Keratinocyte (primary cell): ENCODE data around the gene RBFA. TPM values are rescaled to one million over a fixed set of nuclear protein-coding genes. Genes with fewer than 3 reads are reported as not detected.
"Not testable (repeated sequence)": the region's sequence is repeated elsewhere in the genome, so short reads cannot be mapped to it uniquely, and the experiment has no call there.

Experiments
- DNase-seq: peaks from one replicate; pipeline ENCODE4 v3.0.0-alpha.2; 2011; ENCODE audit warnings: low read depth, missing footprints, low spot score
- FAIRE-seq: peaks from 2 replicates; lab custom pipeline; 2011; peaks lifted over from hg19 to GRCh38; lab: Jason Lieb, UNC
- H2AFZ ChIP-seq: 2 replicates; pipeline ENCODE4 v1.6.0; 2012; ENCODE audit warnings: low read length, control low read depth, inconsistent platforms; ENCODE audit not compliant: control insufficient read depth
- H3K27ac ChIP-seq: 2 replicates; pipeline ENCODE4 v1.5.1; 2011; ENCODE audit warnings: low read length; ENCODE audit not compliant: control insufficient read depth, insufficient read depth
- H3K27me3 ChIP-seq: 3 replicates; pipeline ENCODE4 v1.6.0; 2011; ENCODE audit warnings: low read length; ENCODE audit not compliant: control insufficient read depth, insufficient read depth; ENCODE audit errors: extremely low read depth
- H3K36me3 ChIP-seq, 2 experiments: 2 replicates in 1 of 2; 3 replicates in 1 of 2; pipeline ENCODE4 v1.5.1; 2011; ENCODE audit warnings: low read length in 2 of 2, mild to moderate bottlenecking in 1 of 2; ENCODE audit not compliant: control insufficient read depth in 2 of 2, insufficient read depth in 2 of 2; ENCODE audit errors: extremely low read depth in 1 of 2
- H3K4me1 ChIP-seq: 3 replicates; pipeline ENCODE4 v1.5.1; 2011; ENCODE audit warnings: low read length; ENCODE audit not compliant: control insufficient read depth, insufficient read depth; ENCODE audit errors: extremely low read depth
- H3K4me2 ChIP-seq: 3 replicates; pipeline ENCODE4 v1.6.0; 2011; ENCODE audit warnings: low read depth, low read length; ENCODE audit not compliant: control insufficient read depth, insufficient read depth; ENCODE audit errors: extremely low read depth
- H3K4me3 ChIP-seq, 3 experiments: fragments of 200-600 bp in 1 of 3; sonication (generic) in 1 of 3; 2 replicates in 2 of 3; 3 replicates in 1 of 3; pipeline ENCODE4 v1.5.1; 2011 to 2016; ENCODE audit warnings: low read length in 3 of 3, mild to moderate bottlenecking in 3 of 3, control low read depth in 2 of 3, inconsistent platforms in 1 of 3, low read depth in 1 of 3, mixed read lengths in 1 of 3, mixed run types in 1 of 3, moderate library complexity in 1 of 3; ENCODE audit not compliant: control insufficient read depth in 2 of 3, insufficient read depth in 2 of 3; ENCODE audit errors: extremely low read depth in 1 of 3
- H3K79me2 ChIP-seq: 2 replicates; pipeline ENCODE4 v1.6.0; 2012; ENCODE audit warnings: low read length; ENCODE audit not compliant: control insufficient read depth, insufficient read depth
- H3K9ac ChIP-seq: 3 replicates; pipeline ENCODE4 v1.6.0; 2011; ENCODE audit warnings: low read length; ENCODE audit not compliant: control insufficient read depth, insufficient read depth; ENCODE audit errors: extremely low read depth
- H3K9me1 ChIP-seq: 3 replicates; pipeline ENCODE4 v1.6.0; 2011; ENCODE audit warnings: low read length; ENCODE audit not compliant: control insufficient read depth, insufficient read depth; ENCODE audit errors: extremely low read depth
- H3K9me3 ChIP-seq: 2 replicates; pipeline ENCODE4 v1.5.1; 2012; ENCODE audit warnings: low read depth, low read length; ENCODE audit not compliant: control insufficient read depth
- H4K20me1 ChIP-seq: 3 replicates; pipeline ENCODE4 v1.6.0; 2011; ENCODE audit warnings: low read length; ENCODE audit not compliant: control insufficient read depth, insufficient read depth; ENCODE audit errors: extremely low read depth
- CTCF ChIP-seq, 3 experiments: IDR thresholded peaks in 1 of 3; conservative IDR thresholded peaks in 1 of 3; optimal IDR thresholded peaks in 1 of 3; 2 replicates in 2 of 3; 3 replicates in 1 of 3; pipeline versions ENCODE3 to v1.5.1; 2011; ENCODE audit warnings: low read length in 3 of 3, mild to moderate bottlenecking in 3 of 3, moderate library complexity in 2 of 3, control low read depth in 1 of 3, inconsistent platforms in 1 of 3; ENCODE audit not compliant: insufficient read depth in 2 of 3; ENCODE audit errors: extremely low read depth in 1 of 3
- EZH2 ChIP-seq: IDR thresholded peaks from one replicate; pipeline ENCODE4 v1.6.1; 2012; ENCODE audit warnings: inconsistent platforms, mild to moderate bottlenecking, low read length, moderate library complexity
- dilution Hi-C: fragments of 300-500 bp; cut with MboI; formaldehyde crosslinking; loops from one replicate; pipeline ENCODE4 v1.7.0; 2020; ENCODE audit warnings: low sequenced_read_pairs; ENCODE audit not compliant: extremely low pct_ligation_motif_present
- polyA plus RNA-seq, 5 experiments: library from polyadenylated mRNA; depleted of rRNA in 3 of 5; stranded (reverse) in 3 of 5; stranded (forward) in 1 of 5; unstranded in 1 of 5; fragments of >200 nt; gene quantifications; 1 replicate in 1 of 5; 2 replicates in 3 of 5; 3 replicates in 1 of 5; pipeline versions ENCODE4 v1.2.1 to v1.2.3, GENCODE V29; 2011 to 2012; ENCODE audit warnings: missing spikeins in 2 of 5, low read depth in 1 of 5, low replicate concordance in 1 of 5

The RBFA gene
- polyA plus RNA-seq, 1 donor (not counting 4 experiments of a cell fraction or from before 2014, with no cell fraction given): 30.7 TPM

GRCh38 chr18:80009661-80010550 is 24.3 kb upstream of the RBFA start:
- Histone ChIP-seq H3K27me3 (no peaks in the 10 kb centered on the region), H3K27ac (no peak overlapping the region), H3K9ac (no peak overlapping the region), H2AFZ (no peak overlapping the region), H3K79me2 (no peaks in the 10 kb centered on the region), H3K4me1 (no peaks in the 10 kb centered on the region), H4K20me1 (no peaks in the 10 kb centered on the region), H3K9me1 (no peaks in the 10 kb centered on the region), H3K36me3 (no peaks in the 10 kb centered on the region), H3K4me3 (no peak overlapping the region), H3K9me3 (no peaks in the 10 kb centered on the region), H3K4me2 (no peak overlapping the region)
- DNase-seq (no peak), FAIRE-seq (no peak)
- TF ChIP-seq EZH2 (no peak), CTCF (optimal IDR thresholded peaks at IDR 0.05 in 1 of 3, IDR thresholded peaks at IDR 0.05 in 1 of 3, conservative IDR thresholded peaks at IDR 0.05 in 1 of 3; ENCODE audit: extremely low read depth in 1 of 3, insufficient read depth in 2 of 3, low read length in 3 of 3) (no peak)
- dilution Hi-C loops: no loop called here

- H3K4me3 ChIP-seq: no peak overlapping the region
- no peak overlapping the region for H3K9ac ChIP-seq
- dilution Hi-C loops: no loop called here
- FAIRE-seq (no peak), DNase-seq (no peak)
- no peak overlapping the region for H3K4me2 ChIP-seq
- no peaks in the 10 kb centered on the region for H3K9me1 ChIP-seq
- no peaks in the 10 kb centered on the region for H4K20me1 ChIP-seq
- no peaks in the 10 kb centered on the region for H3K9me3 ChIP-seq
- H3K27ac ChIP-seq: no peak overlapping the region
- TF ChIP-seq EZH2: no peak
- H3K36me3 ChIP-seq: no peaks in the 10 kb centered on the region
- H3K27me3 ChIP-seq: no peaks in the 10 kb centered on the region
- no peaks in the 10 kb centered on the region for H3K79me2 ChIP-seq
- no peaks in the 10 kb centered on the region for H3K4me1 ChIP-seq
- H2AFZ ChIP-seq: no peak overlapping the region
Observed at GRCh38 chr18:80010551-80010906, 23.7 kb upstream of the RBFA start.

GRCh38 chr18:80011496-80012137 is 22.6 kb upstream of the RBFA start:
- H3K9me3 ChIP-seq, FAIRE-seq, H3K4me3 ChIP-seq, H2AFZ ChIP-seq, dilution Hi-C loops, H3K9ac ChIP-seq, H3K4me1 ChIP-seq, H4K20me1 ChIP-seq, H3K4me2 ChIP-seq, H3K36me3 ChIP-seq, H3K27ac ChIP-seq, H3K79me2 ChIP-seq, H3K27me3 ChIP-seq, DNase-seq, H3K9me1 ChIP-seq: not testable (repeated sequence)
